ENCODE data around the gene ABCD1. TPM values are rescaled to one million over a fixed set of nuclear protein-coding genes. Genes with fewer than 3 reads are reported as not detected.

ABCD1 gene
- total RNA-seq, 1 experiment from 2014 or later = 9.1 TPM

DNA sequence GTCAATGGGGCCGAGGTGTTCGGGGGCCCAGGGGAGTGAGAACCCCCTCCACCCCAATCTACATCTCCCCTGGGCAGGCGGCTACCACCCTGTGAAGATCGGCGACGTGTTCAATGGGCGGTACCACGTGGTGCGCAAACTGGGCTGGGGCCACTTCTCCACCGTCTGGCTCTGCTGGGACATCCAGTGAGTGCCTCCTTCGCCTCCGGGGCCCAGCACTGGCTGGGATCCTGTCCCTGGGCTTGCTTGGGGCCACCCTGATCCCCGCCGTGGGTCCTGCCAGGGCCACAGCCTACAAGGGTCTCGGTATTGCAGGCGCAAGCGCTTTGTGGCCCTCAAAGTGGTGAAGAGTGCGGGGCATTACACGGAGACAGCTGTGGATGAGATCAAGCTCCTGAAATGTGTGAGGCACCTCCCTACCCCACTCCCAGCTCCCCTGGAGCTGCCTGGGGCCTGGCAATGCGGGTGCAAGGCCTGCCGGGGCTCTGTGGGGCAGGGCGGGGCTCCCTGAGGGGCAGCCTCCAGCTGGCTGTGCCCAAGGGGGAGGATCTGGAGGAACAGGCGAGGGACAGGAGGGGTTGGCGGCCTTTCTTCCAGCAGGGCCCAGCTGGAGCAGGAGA lies 56.9 kb downstream of the ABCD1 start (continued):
- TF ChIP-seq CTCF (IDR thresholded peaks at IDR 0.05) = no peak

GRCh38 chrX:153782313-153782712 lies 57.7 kb downstream of the ABCD1 start:
- CTCF ChIA-PET = interaction anchor here (0.9 to 1.1 kb wide), 3 partner anchors 12 to 165 kb away, joined by 5 to 6 read pairs (median 5); partner anchors contain the start of genes IDH3G and SSR4
- DNase-seq (ENCODE audit: low spot score) = peak; percentile 48
- POLR2A ChIA-PET = no interaction called here
- Mint-ChIP-seq H3K9me3 (no peaks in the 10 kb centered on the region), H3K36me3 (peaks cover 3% of the 10 kb centered on the region), H3K27me3 (ENCODE audit: low read depth) (no peaks in the 10 kb centered on the region), H3K4me3 (no peak overlapping the region), H3K27ac (no peak overlapping the region), H3K4me1 (no peaks in the 10 kb centered on the region; the same call in 1 of the 2 replicates)
- ATAC-seq = peak; percentile 36
- TF ChIP-seq, protein P1, sequence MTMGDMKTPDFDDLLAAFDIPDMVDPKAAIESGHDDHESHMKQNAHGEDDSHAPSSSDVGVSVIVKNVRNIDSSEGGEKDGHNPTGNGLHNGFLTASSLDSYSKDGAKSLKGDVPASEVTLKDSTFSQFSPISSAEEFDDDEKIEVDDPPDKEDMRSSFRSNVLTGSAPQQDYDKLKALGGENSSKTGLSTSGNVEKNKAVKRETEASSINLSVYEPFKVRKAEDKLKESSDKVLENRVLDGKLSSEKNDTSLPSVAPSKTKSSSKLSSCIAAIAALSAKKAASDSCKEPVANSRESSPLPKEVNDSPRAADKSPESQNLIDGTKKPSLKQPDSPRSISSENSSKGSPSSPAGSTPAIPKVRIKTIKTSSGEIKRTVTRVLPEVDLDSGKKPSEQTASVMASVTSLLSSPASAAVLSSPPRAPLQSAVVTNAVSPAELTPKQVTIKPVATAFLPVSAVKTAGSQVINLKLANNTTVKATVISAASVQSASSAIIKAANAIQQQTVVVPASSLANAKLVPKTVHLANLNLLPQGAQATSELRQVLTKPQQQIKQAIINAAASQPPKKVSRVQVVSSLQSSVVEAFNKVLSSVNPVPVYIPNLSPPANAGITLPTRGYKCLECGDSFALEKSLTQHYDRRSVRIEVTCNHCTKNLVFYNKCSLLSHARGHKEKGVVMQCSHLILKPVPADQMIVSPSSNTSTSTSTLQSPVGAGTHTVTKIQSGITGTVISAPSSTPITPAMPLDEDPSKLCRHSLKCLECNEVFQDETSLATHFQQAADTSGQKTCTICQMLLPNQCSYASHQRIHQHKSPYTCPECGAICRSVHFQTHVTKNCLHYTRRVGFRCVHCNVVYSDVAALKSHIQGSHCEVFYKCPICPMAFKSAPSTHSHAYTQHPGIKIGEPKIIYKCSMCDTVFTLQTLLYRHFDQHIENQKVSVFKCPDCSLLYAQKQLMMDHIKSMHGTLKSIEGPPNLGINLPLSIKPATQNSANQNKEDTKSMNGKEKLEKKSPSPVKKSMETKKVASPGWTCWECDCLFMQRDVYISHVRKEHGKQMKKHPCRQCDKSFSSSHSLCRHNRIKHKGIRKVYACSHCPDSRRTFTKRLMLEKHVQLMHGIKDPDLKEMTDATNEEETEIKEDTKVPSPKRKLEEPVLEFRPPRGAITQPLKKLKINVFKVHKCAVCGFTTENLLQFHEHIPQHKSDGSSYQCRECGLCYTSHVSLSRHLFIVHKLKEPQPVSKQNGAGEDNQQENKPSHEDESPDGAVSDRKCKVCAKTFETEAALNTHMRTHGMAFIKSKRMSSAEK (CRISPR knock-in tag; IDR thresholded peaks at IDR 0.05; ENCODE audit: borderline replicate concordance) = no peak
- TF ChIP-seq STAT6 (CRISPR knock-in tag; conservative IDR thresholded peaks at IDR 0.05; ENCODE audit: low read depth) (no peak), ZNF671 (CRISPR knock-in tag; IDR thresholded peaks at IDR 0.05) (no peak), ZNF317 (CRISPR knock-in tag; IDR thresholded peaks at IDR 0.05; ENCODE audit: borderline replicate concordance, low read depth) (no peak), ZNF232 (CRISPR knock-in tag; IDR thresholded peaks at IDR 0.05) (no peak), GRHL2 (CRISPR knock-in tag; IDR thresholded peaks at IDR 0.05; ENCODE audit: insufficient replicate concordance, severe bottlenecking) (no peak), CBFB (CRISPR knock-in tag; IDR thresholded peaks at IDR 0.05; ENCODE audit: low read depth) (no peak), EMX1 (CRISPR knock-in tag; IDR thresholded peaks at IDR 0.05) (no peak), ZNF219 (CRISPR knock-in tag; IDR thresholded peaks at IDR 0.05; ENCODE audit: borderline replicate concordance) (no peak), PREB (CRISPR knock-in tag; IDR thresholded peaks at IDR 0.05; ENCODE audit: borderline replicate concordance) (no peak)
- TF ChIP-seq, protein P2, sequence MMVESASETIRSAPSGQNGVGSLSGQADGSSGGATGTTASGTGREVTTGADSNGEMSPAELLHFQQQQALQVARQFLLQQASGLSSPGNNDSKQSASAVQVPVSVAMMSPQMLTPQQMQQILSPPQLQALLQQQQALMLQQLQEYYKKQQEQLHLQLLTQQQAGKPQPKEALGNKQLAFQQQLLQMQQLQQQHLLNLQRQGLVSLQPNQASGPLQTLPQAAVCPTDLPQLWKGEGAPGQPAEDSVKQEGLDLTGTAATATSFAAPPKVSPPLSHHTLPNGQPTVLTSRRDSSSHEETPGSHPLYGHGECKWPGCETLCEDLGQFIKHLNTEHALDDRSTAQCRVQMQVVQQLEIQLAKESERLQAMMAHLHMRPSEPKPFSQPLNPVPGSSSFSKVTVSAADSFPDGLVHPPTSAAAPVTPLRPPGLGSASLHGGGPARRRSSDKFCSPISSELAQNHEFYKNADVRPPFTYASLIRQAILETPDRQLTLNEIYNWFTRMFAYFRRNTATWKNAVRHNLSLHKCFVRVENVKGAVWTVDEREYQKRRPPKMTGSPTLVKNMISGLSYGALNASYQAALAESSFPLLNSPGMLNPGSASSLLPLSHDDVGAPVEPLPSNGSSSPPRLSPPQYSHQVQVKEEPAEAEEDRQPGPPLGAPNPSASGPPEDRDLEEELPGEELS (CRISPR knock-in tag; IDR thresholded peaks at IDR 0.05) = no peak
- TF ChIP-seq, protein P3, sequence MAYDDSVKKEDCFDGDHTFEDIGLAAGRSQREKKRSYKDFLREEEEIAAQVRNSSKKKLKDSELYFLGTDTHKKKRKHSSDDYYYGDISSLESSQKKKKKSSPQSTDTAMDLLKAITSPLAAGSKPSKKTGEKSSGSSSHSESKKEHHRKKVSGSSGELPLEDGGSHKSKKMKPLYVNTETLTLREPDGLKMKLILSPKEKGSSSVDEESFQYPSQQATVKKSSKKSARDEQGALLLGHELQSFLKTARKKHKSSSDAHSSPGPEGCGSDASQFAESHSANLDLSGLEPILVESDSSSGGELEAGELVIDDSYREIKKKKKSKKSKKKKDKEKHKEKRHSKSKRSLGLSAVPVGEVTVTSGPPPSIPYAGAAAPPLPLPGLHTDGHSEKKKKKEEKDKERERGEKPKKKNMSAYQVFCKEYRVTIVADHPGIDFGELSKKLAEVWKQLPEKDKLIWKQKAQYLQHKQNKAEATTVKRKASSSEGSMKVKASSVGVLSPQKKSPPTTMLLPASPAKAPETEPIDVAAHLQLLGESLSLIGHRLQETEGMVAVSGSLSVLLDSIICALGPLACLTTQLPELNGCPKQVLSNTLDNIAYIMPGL (CRISPR knock-in tag; IDR thresholded peaks at IDR 0.05) = no peak
- TF ChIP-seq, protein P4, sequence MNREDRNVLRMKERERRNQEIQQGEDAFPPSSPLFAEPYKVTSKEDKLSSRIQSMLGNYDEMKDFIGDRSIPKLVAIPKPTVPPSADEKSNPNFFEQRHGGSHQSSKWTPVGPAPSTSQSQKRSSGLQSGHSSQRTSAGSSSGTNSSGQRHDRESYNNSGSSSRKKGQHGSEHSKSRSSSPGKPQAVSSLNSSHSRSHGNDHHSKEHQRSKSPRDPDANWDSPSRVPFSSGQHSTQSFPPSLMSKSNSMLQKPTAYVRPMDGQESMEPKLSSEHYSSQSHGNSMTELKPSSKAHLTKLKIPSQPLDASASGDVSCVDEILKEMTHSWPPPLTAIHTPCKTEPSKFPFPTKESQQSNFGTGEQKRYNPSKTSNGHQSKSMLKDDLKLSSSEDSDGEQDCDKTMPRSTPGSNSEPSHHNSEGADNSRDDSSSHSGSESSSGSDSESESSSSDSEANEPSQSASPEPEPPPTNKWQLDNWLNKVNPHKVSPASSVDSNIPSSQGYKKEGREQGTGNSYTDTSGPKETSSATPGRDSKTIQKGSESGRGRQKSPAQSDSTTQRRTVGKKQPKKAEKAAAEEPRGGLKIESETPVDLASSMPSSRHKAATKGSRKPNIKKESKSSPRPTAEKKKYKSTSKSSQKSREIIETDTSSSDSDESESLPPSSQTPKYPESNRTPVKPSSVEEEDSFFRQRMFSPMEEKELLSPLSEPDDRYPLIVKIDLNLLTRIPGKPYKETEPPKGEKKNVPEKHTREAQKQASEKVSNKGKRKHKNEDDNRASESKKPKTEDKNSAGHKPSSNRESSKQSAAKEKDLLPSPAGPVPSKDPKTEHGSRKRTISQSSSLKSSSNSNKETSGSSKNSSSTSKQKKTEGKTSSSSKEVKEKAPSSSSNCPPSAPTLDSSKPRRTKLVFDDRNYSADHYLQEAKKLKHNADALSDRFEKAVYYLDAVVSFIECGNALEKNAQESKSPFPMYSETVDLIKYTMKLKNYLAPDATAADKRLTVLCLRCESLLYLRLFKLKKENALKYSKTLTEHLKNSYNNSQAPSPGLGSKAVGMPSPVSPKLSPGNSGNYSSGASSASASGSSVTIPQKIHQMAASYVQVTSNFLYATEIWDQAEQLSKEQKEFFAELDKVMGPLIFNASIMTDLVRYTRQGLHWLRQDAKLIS (CRISPR knock-in tag; IDR thresholded peaks at IDR 0.05; ENCODE audit: borderline replicate concordance) = no peak
- TF ChIP-seq, protein P5, sequence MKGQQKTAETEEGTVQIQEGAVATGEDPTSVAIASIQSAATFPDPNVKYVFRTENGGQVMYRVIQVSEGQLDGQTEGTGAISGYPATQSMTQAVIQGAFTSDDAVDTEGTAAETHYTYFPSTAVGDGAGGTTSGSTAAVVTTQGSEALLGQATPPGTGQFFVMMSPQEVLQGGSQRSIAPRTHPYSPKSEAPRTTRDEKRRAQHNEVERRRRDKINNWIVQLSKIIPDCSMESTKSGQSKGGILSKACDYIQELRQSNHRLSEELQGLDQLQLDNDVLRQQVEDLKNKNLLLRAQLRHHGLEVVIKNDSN (CRISPR knock-in tag; IDR thresholded peaks at IDR 0.05) = no peak
